SK-N-SH (cell line): ENCODE data around the gene RGS17. TPM values are rescaled to one million over a fixed set of nuclear protein-coding genes. Genes with fewer than 3 reads are reported as not detected.

Experiments
- CTCF ChIA-PET: fragments of 300-600, 350-600 bp; formaldehyde crosslinking; extraction: SDS; loops from one replicate; lab custom pipeline; 2021; lab: Yijun Ruan, JAX
- POLR2A ChIA-PET: fragments of 350-600 bp; sonication (Branson Sonifier 250); formaldehyde crosslinking; extraction: SDS; loops from one replicate; lab custom pipeline; 2020; ENCODE audit warnings: antibody characterized with exemption, inconsistent platforms; lab: Yijun Ruan, JAX
- DNase-seq: peaks from one replicate; pipeline ENCODE4 v3.0.0; 2012
- H2AFZ ChIP-seq: fragments of 200-600 bp; sonication (generic); 2 replicates; pipeline ENCODE4 v1.8.1; 2016; ENCODE audit warnings: antibody characterized with exemption, mild to moderate bottlenecking, low read depth
- H3F3A ChIP-seq: fragments of 200-600 bp; sonication (generic); replicated peaks from 2 replicates; pipeline ENCODE3; 2016; ENCODE audit warnings: antibody characterized with exemption, mild to moderate bottlenecking; ENCODE audit not compliant: insufficient read depth
- H3K27ac ChIP-seq, 2 experiments: fragments of 200-500 bp in 1 of 2; fragments of 200-600 bp in 1 of 2; sonication (Bioruptor generic) in 1 of 2; sonication (generic), shearing (Covaris generic) in 1 of 2; 2 replicates each; pipeline versions ENCODE4 v1.5.1 to v1.6.1; 2014 to 2016; ENCODE audit warnings: low read depth in 2 of 2, inconsistent platforms in 1 of 2, low read length in 1 of 2, mild to moderate bottlenecking in 1 of 2, mixed read lengths in 1 of 2
- H3K27me3 ChIP-seq: fragments of 200-600 bp; sonication (generic), shearing (Covaris generic); 2 replicates; pipeline ENCODE4 v1.6.1; 2016; ENCODE audit warnings: mixed run types; ENCODE audit not compliant: insufficient read depth
- H3K36me3 ChIP-seq, 2 experiments: fragments of 200-500 bp in 1 of 2; fragments of 200-600 bp in 1 of 2; sonication (Bioruptor generic) in 1 of 2; sonication (generic) in 1 of 2; replicated peaks in 1 of 2; 2 replicates each; pipeline versions ENCODE3 to v1.5.1; 2014 to 2016; ENCODE audit warnings: low read length in 1 of 2, mild to moderate bottlenecking in 1 of 2; ENCODE audit not compliant: insufficient read depth in 2 of 2, control insufficient read depth in 1 of 2
- H3K4me1 ChIP-seq, 2 experiments: fragments of 200-500 bp in 1 of 2; fragments of 200-600 bp in 1 of 2; sonication (Bioruptor generic) in 1 of 2; sonication (generic), shearing (Covaris generic) in 1 of 2; 2 replicates each; pipeline versions ENCODE4 v1.5.1 to v1.6.1; 2014 to 2016; ENCODE audit warnings: low read depth in 1 of 2, low read length in 1 of 2, mixed run types in 1 of 2; ENCODE audit not compliant: insufficient read depth in 2 of 2, control insufficient read depth in 1 of 2
- H3K4me2 ChIP-seq: fragments of 200-600 bp; sonication (generic), shearing (Covaris generic); 2 replicates; pipeline ENCODE4 v1.6.1; 2017; ENCODE audit warnings: mixed run types
- H3K4me3 ChIP-seq, 2 experiments: fragments of 200-500 bp in 1 of 2; fragments of 200-600 bp in 1 of 2; sonication (Bioruptor generic) in 1 of 2; sonication (generic), shearing (Covaris generic) in 1 of 2; 2 replicates each; pipeline versions ENCODE4 v1.5.1 to v1.8.1; 2014 to 2016; ENCODE audit warnings: low read depth in 2 of 2, inconsistent platforms in 1 of 2, low read length in 1 of 2, mild to moderate bottlenecking in 1 of 2, mixed read lengths in 1 of 2, moderate library complexity in 1 of 2
- H3K79me2 ChIP-seq: fragments of 200-600 bp; sonication (generic); 2 replicates; pipeline ENCODE4 v1.8.1; 2017; ENCODE audit warnings: mild to moderate bottlenecking; ENCODE audit not compliant: insufficient read depth
- H3K9ac ChIP-seq: fragments of 200-600 bp; sonication (generic); 2 replicates; pipeline ENCODE4 v1.6.1; 2017; ENCODE audit warnings: mixed run types
- H3K9me2 ChIP-seq: fragments of 200-600 bp; sonication (generic); 2 replicates; pipeline ENCODE4 v1.6.1; 2017; ENCODE audit warnings: mixed run types
- H3K9me3 ChIP-seq: fragments of 200-600 bp; sonication (generic); 2 replicates; pipeline ENCODE4 v1.6.1; 2017; ENCODE audit warnings: mixed run types, mild to moderate bottlenecking, moderate library complexity
- H4K20me1 ChIP-seq: fragments of 200-600 bp; sonication (generic); 2 replicates; pipeline ENCODE4 v1.6.1; 2017; ENCODE audit warnings: mild to moderate bottlenecking, mixed run types; ENCODE audit not compliant: insufficient read depth
- CTCF ChIP-seq: fragments of 200-600 bp; sonication (generic); IDR thresholded peaks from 2 replicates; pipeline ENCODE4 v1.6.1; 2017; ENCODE audit warnings: antibody characterized with exemption, mild to moderate bottlenecking, moderate library complexity
- EP300 ChIP-seq, 2 experiments: IDR thresholded peaks; 2 replicates each; pipeline versions ENCODE4 v1.4.0 to v1.6.1; 2012; ENCODE audit warnings: borderline replicate concordance in 1 of 2, low read depth in 1 of 2, low read length in 1 of 2
- IRF3 ChIP-seq: fragments of 150-350 bp; IDR thresholded peaks from 2 replicates; pipeline ENCODE4 v1.6.1; 2016; ENCODE audit warnings: mild to moderate bottlenecking, low read depth, low read length
- MAX ChIP-seq: IDR thresholded peaks from 2 replicates; pipeline ENCODE4 v1.4.0; 2012; ENCODE audit warnings: low read depth
- MEF2A ChIP-seq: IDR thresholded peaks from 2 replicates; pipeline ENCODE4 v1.4.0; 2012; ENCODE audit warnings: low read depth, borderline replicate concordance
- NRF1 ChIP-seq: IDR thresholded peaks from 2 replicates; pipeline ENCODE4 v1.6.1; 2012; ENCODE audit warnings: low read depth, mild to moderate bottlenecking, low read length
- RCOR1 ChIP-seq: fragments of 150-350 bp; IDR thresholded peaks from 2 replicates; pipeline ENCODE4 v1.6.1; 2017; ENCODE audit warnings: antibody characterized with exemption, low read length
- RFX5 ChIP-seq: IDR thresholded peaks from 2 replicates; pipeline ENCODE4 v1.6.1; 2012; ENCODE audit warnings: mild to moderate bottlenecking, improper control_type of control experiment, low read length
- SIN3A ChIP-seq: IDR thresholded peaks from 2 replicates; pipeline ENCODE4 v1.6.1; 2012; ENCODE audit warnings: low read depth, mild to moderate bottlenecking, low read length, moderate library complexity, borderline replicate concordance
- TCF12 ChIP-seq: IDR thresholded peaks from 2 replicates; pipeline ENCODE4 v1.4.0; 2012
- TEAD4 ChIP-seq: IDR thresholded peaks from 2 replicates; pipeline ENCODE4 v1.4.0; 2012; ENCODE audit warnings: mild to moderate bottlenecking, borderline replicate concordance; ENCODE audit not compliant: insufficient read depth
- ZBTB33 ChIP-seq: IDR thresholded peaks from 2 replicates; pipeline ENCODE4 v1.4.0; 2012; ENCODE audit warnings: low read depth, borderline replicate concordance
- WGBS: methylation state at CpG from one replicate; pipeline ENCODE4 v1.1.6; 2017; ENCODE audit warnings: low lambda C conversion rate; 5-methylcytosine and 5-hydroxymethylcytosine counted together
- polyA plus RNA-seq, 3 experiments: library from polyadenylated mRNA; depleted of rRNA; stranded (reverse); fragments of >200 nt; gene quantifications; 2 replicates each; pipeline ENCODE4 v1.2.3, GENCODE V29; 2012

Gene RGS17
- polyA plus RNA-seq, 1 of the 3 experiments (the other 2 are of a cell fraction): 1.4 TPM

- Histone ChIP-seq H3K9me3 (no peaks in the 10 kb centered on the region), H3K4me3 (no peak overlapping the region), H3K27ac (no peak overlapping the region), H3K4me2 (no peak overlapping the region), H3K9ac (no peak overlapping the region), H3F3A (no peaks in the 10 kb centered on the region), H3K4me1 (no peaks in the 10 kb centered on the region; a peak in 1 of 4 replicates), H3K27me3 (no peaks in the 10 kb centered on the region), H3K36me3 (no peaks in the 10 kb centered on the region), H2AFZ (no peak overlapping the region), H3K9me2 (no peaks in the 10 kb centered on the region), H3K79me2 (no peaks in the 10 kb centered on the region), H4K20me1 (no peaks in the 10 kb centered on the region)
- POLR2A ChIA-PET: no interaction called here
- DNase-seq: no peak
- CTCF ChIA-PET: no interaction called here
- TF ChIP-seq IRF3: no peak
These were observed 67.1 kb downstream of the RGS17 start for GRCh38 chr6:153063936-153064335.

- 100% methylated on average over 2 of the region's 2 CpGs for WGBS
These were observed 68.6 kb downstream of the RGS17 start for GRCh38 chr6:153062516-153062915.

More at GRCh38 chr6:153062516-153062915, 68.6 kb downstream of the RGS17 start:
- no peaks in the 10 kb centered on the region for H3K79me2 ChIP-seq
- TF ChIP-seq NRF1 (no peak), TCF12 (no peak), ZBTB33 (no peak), RFX5 (no peak), CTCF (no peak), MEF2A (no peak), MAX (no peak), EP300 (IDR thresholded peaks at IDR 0.05; ENCODE audit: borderline replicate concordance in 1 of 2, low read depth in 1 of 2, low read length in 1 of 2) (no peak), RCOR1 (no peak), TEAD4 (no peak), SIN3A (no peak)
- TF ChIP-seq, all 33 proteins: peak for 0
- Histone ChIP-seq H3K27me3 (no peaks in the 10 kb centered on the region), H3K4me1 (no peaks in the 10 kb centered on the region; a peak in 1 of 4 replicates), H3K9ac (no peak overlapping the region), H3K9me2 (no peaks in the 10 kb centered on the region), H3K4me2 (no peak overlapping the region), H3K27ac (no peak overlapping the region), H3K9me3 (no peaks in the 10 kb centered on the region), H3F3A (no peaks in the 10 kb centered on the region), H3K4me3 (no peak overlapping the region), H3K36me3 (no peaks in the 10 kb centered on the region), H2AFZ (no peak overlapping the region), H4K20me1 (no peaks in the 10 kb centered on the region)
- DNase-seq: no peak
- ChIA-PET CTCF (no interaction called here), POLR2A (no interaction called here)
